Measurements from ENCODE around the gene BCDIN3D.
"Not testable (repeated sequence)": the region's sequence is repeated elsewhere in the genome, so short reads cannot be mapped to it uniquely, and the experiment has no call there.

The BCDIN3D gene

DNA sequence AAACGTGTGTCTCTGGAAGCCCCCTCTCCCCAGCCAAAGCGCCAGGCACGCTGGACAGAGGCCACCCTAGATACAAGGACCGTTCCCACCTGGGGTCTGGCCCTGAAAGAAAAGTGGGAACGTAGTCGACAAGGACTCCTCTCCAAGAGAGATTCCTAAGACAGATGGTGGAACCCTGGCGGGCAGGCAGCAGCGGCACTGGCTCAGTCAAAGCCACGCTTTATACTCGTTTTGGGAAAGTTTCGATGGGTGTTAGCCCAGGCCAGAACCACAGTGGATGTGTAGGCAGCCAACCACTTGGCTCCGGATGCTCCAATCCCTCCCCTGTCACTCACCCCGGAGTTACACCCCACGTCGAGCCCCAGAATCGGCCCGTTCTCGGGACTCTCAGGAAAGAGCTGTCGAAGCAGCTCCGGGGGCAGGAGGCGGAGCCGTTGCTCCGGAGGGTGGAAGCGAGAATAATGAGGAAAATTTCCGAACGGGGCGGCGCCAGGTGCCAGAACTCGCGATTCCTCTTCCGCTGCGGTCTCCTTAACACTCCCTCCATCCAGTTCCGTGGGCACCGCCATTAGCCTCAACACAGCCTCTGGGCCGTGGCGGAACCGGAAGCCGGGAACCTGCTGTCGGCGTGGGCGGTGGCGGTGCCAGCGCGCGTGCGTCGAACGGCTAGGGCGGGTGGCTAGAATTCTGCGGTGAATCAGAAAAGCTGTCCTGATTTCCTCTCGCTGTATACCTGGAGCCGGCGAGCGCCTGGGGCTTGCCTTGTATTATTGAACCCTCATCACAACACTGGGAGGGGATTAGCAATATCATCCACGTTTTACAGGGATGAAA, at the start of gene BCDIN3D:
TSS of gene BCDIN3D (minus strand) at position 588 of the 834 bp plus-strand sequence. CDS start at position 569, 19 bp downstream.
- DNase-seq, result peak; percentile 90

DNA sequence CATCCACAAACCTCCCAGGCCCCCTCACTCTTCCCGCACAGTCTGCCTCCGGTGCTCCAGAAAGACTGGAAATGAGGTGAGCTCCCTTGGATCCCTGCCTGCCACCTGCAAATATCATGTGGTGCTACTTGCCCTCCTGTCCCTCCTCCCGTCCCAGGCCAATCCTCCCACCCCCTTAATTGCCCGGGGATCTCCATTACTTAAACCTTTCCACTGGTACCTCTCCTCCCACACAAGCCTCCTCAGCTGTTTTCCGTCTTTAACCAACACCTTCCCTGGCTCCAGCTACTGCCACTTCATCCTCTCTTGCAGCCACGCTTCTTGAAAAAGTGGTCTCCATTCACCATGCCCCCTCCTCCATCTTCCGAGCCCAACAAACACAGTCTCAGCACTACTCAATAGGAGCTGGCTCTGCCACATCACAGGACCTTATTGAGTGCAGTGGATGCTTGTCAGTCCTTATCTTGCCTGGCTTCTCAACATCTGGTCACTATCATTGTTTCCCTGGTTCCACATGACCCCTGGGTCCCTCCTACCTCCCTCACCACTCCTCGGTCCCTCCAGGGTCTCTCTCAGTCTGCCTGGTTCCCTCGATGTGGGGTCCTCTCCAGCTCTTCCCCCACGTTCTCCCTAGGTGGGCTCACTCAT, 49.3 kb upstream of the BCDIN3D start:
- no peak for DNase-seq

DNA sequence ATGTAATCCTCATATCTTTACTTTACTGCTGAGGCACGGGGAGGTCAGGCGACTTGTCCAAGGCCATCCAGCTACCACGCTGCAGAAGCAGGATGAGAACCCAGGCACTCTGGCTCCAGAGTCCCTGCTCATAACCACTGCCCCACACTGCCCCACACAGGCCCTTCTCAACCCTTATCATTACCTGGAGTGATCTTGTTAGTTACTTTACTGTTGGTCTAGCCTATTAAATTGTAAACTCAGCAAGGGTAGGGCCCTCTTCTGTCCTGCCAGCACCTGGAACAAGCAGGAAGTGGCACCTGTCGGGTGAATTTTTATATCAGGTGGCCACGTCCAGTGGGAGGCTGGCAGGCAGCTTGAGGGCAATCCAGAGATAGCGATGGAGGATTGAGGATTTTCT, 48.6 kb upstream of the BCDIN3D start:
- DNase-seq, result no peak

DNA sequence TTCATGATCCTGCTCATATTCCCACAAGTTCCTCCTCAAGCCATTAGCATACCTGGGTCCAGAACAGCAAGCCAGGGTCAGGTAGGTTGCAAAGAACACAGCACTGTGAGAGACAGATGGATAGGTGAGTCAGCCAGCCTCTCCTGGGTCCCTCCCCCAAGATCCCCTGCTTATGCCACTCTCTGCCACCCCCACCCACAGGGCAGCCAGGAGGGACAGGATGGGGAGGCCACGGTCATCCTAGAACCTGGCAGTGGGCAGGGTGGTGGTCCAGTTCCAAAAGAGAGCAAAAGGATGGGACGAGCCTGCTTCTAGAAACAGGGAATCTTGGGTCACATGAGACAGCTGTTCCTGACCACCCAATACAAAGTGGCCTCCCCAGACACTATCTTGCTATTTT, 48.1 kb upstream of the BCDIN3D start:
- no peak for DNase-seq

DNA sequence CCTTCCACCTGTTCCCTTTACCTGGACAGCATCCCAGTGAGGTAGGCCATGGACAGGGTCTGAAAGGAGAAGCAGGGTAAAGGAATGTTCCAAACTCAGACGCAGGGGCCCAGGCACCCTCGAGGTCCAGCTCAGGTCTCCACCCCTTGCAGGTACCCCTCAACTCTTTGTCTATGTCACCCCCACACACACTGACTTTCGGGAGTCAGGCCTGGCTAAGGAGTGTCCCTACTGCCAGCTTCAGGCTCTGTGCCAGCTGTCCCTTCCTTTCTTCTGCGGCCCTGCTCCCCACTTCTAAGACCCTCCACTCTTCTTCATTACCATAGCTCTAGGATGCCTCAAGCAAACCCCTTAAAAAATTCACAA, 47.2 kb upstream of the BCDIN3D start:
- no peak for DNase-seq

- DNase-seq, result no peak
Measured at GRCh38 chr12:49889361-49890095, 46.6 kb upstream of the BCDIN3D start.

- DNase-seq, result no peak
Measured at GRCh38 chr12:49888461-49889151, 45.7 kb upstream of the BCDIN3D start.

- no peak for DNase-seq
Measured at GRCh38 chr12:49887536-49888401, 44.9 kb upstream of the BCDIN3D start.

- no peak for DNase-seq
Measured at GRCh38 chr12:49887091-49887490, 44.2 kb upstream of the BCDIN3D start.

GRCh38 chr12:49885663-49886461, 43.0 kb upstream of the BCDIN3D start:
- no peak for DNase-seq

GRCh38 chr12:49885118-49885517, 42.2 kb upstream of the BCDIN3D start:
- peak; percentile 28 for DNase-seq

DNA sequence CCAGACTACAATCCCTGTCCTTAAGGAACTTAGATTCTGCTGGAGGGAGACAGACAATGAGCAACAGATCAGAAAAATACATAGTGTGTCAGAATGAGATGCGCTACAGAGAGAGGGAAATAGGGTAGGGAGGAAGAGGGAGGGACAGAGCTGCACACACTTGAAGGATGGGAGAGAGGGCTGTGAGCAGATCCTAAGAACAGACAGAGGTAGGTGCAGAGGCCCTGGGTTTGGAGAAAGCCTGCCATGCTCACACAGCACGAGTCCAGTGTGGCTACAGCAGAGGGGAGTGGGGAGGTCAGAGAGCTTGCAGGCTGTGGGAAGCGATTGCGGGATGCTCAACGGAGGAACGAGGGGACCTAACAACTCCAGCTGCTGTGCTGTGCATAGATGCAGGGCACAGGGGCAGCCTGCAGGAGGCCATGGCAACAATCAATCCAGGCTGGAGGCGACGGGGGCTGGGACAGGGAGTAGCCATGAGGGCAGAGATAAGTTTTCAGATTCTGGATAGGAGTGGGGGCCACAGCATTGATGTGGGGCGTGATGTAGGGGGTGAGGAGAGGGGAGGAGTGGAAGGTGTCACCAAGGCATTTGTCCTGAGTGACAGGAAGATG, 40.1 kb upstream of the BCDIN3D start:
- no peak for DNase-seq

GRCh38 chr12:49882248-49882850, 39.4 kb upstream of the BCDIN3D start:
- no peak for DNase-seq

DNA sequence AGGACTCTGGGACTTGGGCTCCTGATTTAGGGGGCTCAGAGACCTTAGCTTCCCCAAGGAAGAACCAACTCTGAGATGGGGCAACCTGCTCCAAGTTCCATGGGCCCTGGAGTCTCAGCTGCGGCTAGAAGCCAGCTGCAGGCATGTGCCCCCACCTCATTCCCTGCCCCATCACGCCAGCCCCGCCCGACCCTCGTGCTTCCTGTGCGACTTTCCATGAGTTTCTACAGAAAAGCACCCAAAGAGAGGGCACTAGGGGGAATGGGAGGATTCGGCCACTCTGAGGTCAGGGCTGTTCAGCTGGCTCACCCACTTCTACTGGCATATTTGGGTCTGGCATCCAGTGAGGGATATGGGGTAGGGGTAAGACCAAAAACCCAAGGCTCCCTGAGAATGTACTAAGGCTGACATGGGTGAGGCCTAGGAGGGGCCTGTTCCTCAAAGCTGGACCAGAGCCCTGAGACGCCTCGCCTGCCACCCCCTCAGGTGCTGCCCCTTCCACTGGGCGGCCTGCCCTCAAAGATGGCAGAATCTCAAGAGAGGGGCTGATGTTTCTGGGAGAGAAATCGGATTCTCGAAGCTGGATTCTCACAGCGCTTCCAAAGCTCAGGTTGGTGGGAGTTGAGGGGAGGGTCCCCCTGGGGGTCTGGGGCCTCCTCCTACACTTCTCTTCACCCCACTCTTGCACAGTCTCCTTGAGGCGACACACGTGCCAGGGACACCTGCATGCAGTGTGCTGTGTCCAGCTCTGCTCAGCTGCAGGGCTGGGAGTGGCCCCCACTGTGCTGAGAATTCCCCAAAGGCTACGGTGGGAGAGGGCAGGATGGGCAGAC, 38.7 kb upstream of the BCDIN3D start:
- DNase-seq, result no peak

- no peak for DNase-seq
Measured at GRCh38 chr12:49880756-49881414, 38.0 kb upstream of the BCDIN3D start.

DNA sequence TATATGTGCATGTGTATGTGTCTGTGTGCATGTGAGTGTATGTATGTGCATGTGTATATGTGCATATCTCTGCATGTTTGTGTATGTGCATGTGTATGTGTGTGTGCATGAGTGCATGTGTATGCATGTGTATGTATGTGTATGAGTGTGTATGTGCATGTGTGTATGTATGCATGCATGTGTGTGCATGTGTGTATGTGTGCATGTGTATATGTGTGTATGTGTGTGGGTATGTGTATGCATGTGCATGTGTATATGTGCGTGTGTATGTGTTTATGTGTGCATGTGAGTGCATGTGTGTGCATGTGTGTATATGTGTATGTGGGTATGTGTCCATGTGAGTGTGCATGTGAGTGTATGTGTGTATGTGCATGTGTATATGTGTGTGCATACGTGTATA, 36.2 kb upstream of the BCDIN3D start:
- DNase-seq, result not testable (repeated sequence)

DNA sequence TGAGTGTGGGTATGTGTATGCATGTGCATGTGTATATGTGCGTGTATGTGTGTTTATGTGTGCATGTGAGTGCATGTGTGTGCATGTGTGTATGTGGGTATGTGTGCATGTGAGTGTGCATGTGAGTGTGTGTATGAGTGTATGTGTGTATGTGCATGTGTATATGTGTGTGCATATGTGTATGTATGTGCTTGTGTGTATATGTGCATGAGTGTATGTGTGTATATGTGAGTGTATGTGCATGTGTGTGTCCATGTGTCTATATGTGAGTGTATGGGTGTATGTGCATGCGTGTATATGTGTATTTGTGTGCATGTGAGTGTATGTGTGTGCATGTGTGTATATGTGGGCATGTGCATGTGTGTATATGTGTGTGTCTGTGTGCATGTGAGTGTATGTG, 35.1 kb upstream of the BCDIN3D start:
- DNase-seq, result no peak

GRCh38 chr12:49877066-49877465, 34.2 kb upstream of the BCDIN3D start:
- no peak for DNase-seq

DNA sequence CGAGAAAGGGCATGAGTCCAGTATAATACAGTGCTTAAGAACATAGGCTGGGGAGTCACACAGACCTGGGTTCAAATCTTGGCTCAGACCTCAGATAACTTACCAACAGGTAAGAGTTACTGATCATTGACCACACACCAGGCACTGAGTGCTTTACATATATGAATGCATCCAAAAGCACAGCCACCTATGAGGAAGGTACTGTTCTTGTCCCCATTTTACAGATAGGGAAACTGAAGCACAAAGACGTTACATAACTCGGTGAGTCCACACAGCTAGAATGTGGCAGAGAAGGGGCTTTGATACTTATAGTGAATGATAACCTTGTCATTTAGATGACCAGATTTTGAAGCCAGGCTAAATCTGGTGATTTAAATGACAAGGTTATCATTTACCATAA, 33.2 kb upstream of the BCDIN3D start:
- DNase-seq, result no peak
